ENCODE measurements around the gene EXOC2.

Gene EXOC2

GRCh38 chr6:501891-502601 is 190.9 kb downstream of the EXOC2 start:
- no peak overlapping the region for H2BK120ac ChIP-seq (ENCODE audit: low read depth, low read length)
- H3K23ac ChIP-seq (ENCODE audit: low read length in 2 of 2), result no peak overlapping the region
- no peak overlapping the region for H3K27ac ChIP-seq (ENCODE audit: low read length, poor library complexity, severe bottlenecking)
- H3K14ac ChIP-seq (ENCODE audit: low read length in 2 of 2), result no peak overlapping the region
- H2AFZ ChIP-seq (ENCODE audit: low read depth, low read length), result no peak overlapping the region
- H4K8ac ChIP-seq (ENCODE audit: low read length), result no peak overlapping the region
- WGBS, result 91% methylated on average over 22 of the region's 22 CpGs
- H2BK12ac ChIP-seq (ENCODE audit: low read length in 2 of 2), result no peak overlapping the region
- H3K4me2 ChIP-seq (ENCODE audit: low read length, poor library complexity, severe bottlenecking), result no peak overlapping the region
- H2BK15ac ChIP-seq (ENCODE audit: low read depth, poor library complexity, severe bottlenecking), result no peak overlapping the region
- H3K36me3 ChIP-seq (ENCODE audit: control insufficient read depth in 1 of 2, insufficient read depth in 2 of 2, low read depth in 1 of 2, low read length in 2 of 2), result peaks cover 2 to 19% of the 10 kb centered on the region in 2 experiments
- H3K18ac ChIP-seq (ENCODE audit: low read depth in 1 of 2, low read length in 2 of 2), result no peak overlapping the region
- H4K91ac ChIP-seq (ENCODE audit: low read length), result no peak overlapping the region
- no peak overlapping the region for H3K4me3 ChIP-seq (ENCODE audit: insufficient read depth in 1 of 2, low read depth in 1 of 2, low read length in 2 of 2)
- no peaks in the 10 kb centered on the region for H3K4me1 ChIP-seq (ENCODE audit: control insufficient read depth, insufficient read depth, low read depth, low read length)
- no peaks in the 10 kb centered on the region for H3K27me3 ChIP-seq (ENCODE audit: control insufficient read depth in 1 of 2, insufficient read depth in 1 of 2, low read length in 2 of 2)
- no peak overlapping the region for H3K4ac ChIP-seq (ENCODE audit: low read depth in 1 of 2, low read length in 2 of 2)
- no peaks in the 10 kb centered on the region for H3K9me3 ChIP-seq (ENCODE audit: control insufficient read depth, low read length)
- H3K79me1 ChIP-seq (replicated peaks; ENCODE audit: low read length, poor library complexity, severe bottlenecking), result peaks cover 9% of the 10 kb centered on the region
- H2AK5ac ChIP-seq (ENCODE audit: low read length, severe bottlenecking), result no peak overlapping the region
- no peak overlapping the region for H2BK5ac ChIP-seq (ENCODE audit: low read depth, low read length, poor library complexity, severe bottlenecking)
- H3K9ac ChIP-seq (ENCODE audit: low read length), result no peak overlapping the region
- peak; percentile 19 for DNase-seq

GRCh38 chr6:499617-500016 is 193.3 kb downstream of the EXOC2 start:
- Histone ChIP-seq H2AK5ac (ENCODE audit: low read length, severe bottlenecking) (no peak overlapping the region), H2BK15ac (ENCODE audit: low read depth, poor library complexity, severe bottlenecking) (no peak overlapping the region), H2BK5ac (ENCODE audit: low read depth, low read length, poor library complexity, severe bottlenecking) (no peak overlapping the region), H3K36me3 (ENCODE audit: control insufficient read depth in 1 of 2, insufficient read depth in 2 of 2, low read depth in 1 of 2, low read length in 2 of 2) (peaks cover 22 to 25% of the 10 kb centered on the region in 2 experiments), H3K14ac (ENCODE audit: low read length in 2 of 2) (no peak overlapping the region), H2AFZ (ENCODE audit: low read depth, low read length) (no peak overlapping the region), H3K18ac (ENCODE audit: low read depth in 1 of 2, low read length in 2 of 2) (no peak overlapping the region), H3K4me2 (ENCODE audit: low read length, poor library complexity, severe bottlenecking) (no peak overlapping the region), H3K4me3 (ENCODE audit: insufficient read depth in 1 of 2, low read depth in 1 of 2, low read length in 2 of 2) (no peak overlapping the region), H2BK12ac (ENCODE audit: low read length in 2 of 2) (no peak overlapping the region), H3K9me3 (ENCODE audit: control insufficient read depth, low read length) (no peaks in the 10 kb centered on the region), H3K27me3 (ENCODE audit: control insufficient read depth in 1 of 2, insufficient read depth in 1 of 2, low read length in 2 of 2) (no peaks in the 10 kb centered on the region), H3K4me1 (ENCODE audit: control insufficient read depth, insufficient read depth, low read depth, low read length) (no peaks in the 10 kb centered on the region), H3K23ac (ENCODE audit: low read length in 2 of 2) (no peak overlapping the region), H3K9ac (ENCODE audit: low read length) (no peak overlapping the region), H4K8ac (ENCODE audit: low read length) (no peak overlapping the region), H3K27ac (ENCODE audit: low read length, poor library complexity, severe bottlenecking) (no peak overlapping the region), H2BK120ac (ENCODE audit: low read depth, low read length) (no peak overlapping the region), H4K91ac (ENCODE audit: low read length) (no peak overlapping the region), H3K79me1 (replicated peaks; ENCODE audit: low read length, poor library complexity, severe bottlenecking) (peaks cover 8% of the 10 kb centered on the region), H3K4ac (ENCODE audit: low read depth in 1 of 2, low read length in 2 of 2) (no peak overlapping the region)
- WGBS, result no CpG with 5 or more reads among the region's 3 CpGs
- peak; percentile 11 for DNase-seq

GRCh38 chr6:498795-499231 is 194.1 kb downstream of the EXOC2 start:
- no peak overlapping the region for H3K4me3 ChIP-seq (ENCODE audit: insufficient read depth in 1 of 2, low read depth in 1 of 2, low read length in 2 of 2)

GRCh38 chr6:497258-497657 is 195.7 kb downstream of the EXOC2 start:
- Histone ChIP-seq H3K36me3 (ENCODE audit: control insufficient read depth in 1 of 2, insufficient read depth in 2 of 2, low read depth in 1 of 2, low read length in 2 of 2) (peaks cover 17 to 34% of the 10 kb centered on the region in 2 experiments), H2AK5ac (ENCODE audit: low read length, severe bottlenecking) (no peak overlapping the region), H2BK12ac (ENCODE audit: low read length in 2 of 2) (no peak overlapping the region), H3K27ac (ENCODE audit: low read length, poor library complexity, severe bottlenecking) (no peak overlapping the region), H3K9me3 (ENCODE audit: control insufficient read depth, low read length) (peaks cover 4% of the 10 kb centered on the region), H3K9ac (ENCODE audit: low read length) (no peak overlapping the region), H3K23ac (ENCODE audit: low read length in 2 of 2) (no peak overlapping the region), H2BK15ac (ENCODE audit: low read depth, poor library complexity, severe bottlenecking) (no peak overlapping the region), H4K91ac (ENCODE audit: low read length) (no peak overlapping the region), H3K79me1 (replicated peaks; ENCODE audit: low read length, poor library complexity, severe bottlenecking) (peaks cover 6% of the 10 kb centered on the region), H3K4ac (ENCODE audit: low read depth in 1 of 2, low read length in 2 of 2) (no peak overlapping the region), H3K27me3 (ENCODE audit: control insufficient read depth in 1 of 2, insufficient read depth in 1 of 2, low read length in 2 of 2) (no peaks in the 10 kb centered on the region), H3K18ac (ENCODE audit: low read depth in 1 of 2, low read length in 2 of 2) (no peak overlapping the region), H3K4me1 (ENCODE audit: control insufficient read depth, insufficient read depth, low read depth, low read length) (no peaks in the 10 kb centered on the region), H3K14ac (ENCODE audit: low read length in 2 of 2) (no peak overlapping the region), H3K4me2 (ENCODE audit: low read length, poor library complexity, severe bottlenecking) (no peak overlapping the region), H4K8ac (ENCODE audit: low read length) (no peak overlapping the region), H2AFZ (ENCODE audit: low read depth, low read length) (no peak overlapping the region), H3K4me3 (ENCODE audit: insufficient read depth in 1 of 2, low read depth in 1 of 2, low read length in 2 of 2) (no peak overlapping the region), H2BK5ac (ENCODE audit: low read depth, low read length, poor library complexity, severe bottlenecking) (no peak overlapping the region), H2BK120ac (ENCODE audit: low read depth, low read length) (no peak overlapping the region)
- WGBS, result 100% methylated on average over 2 of the region's 2 CpGs
- DNase-seq, result no peak

More at GRCh38 chr6:498795-499231, 194.1 kb downstream of the EXOC2 start:
- Histone ChIP-seq H3K4me2 (ENCODE audit: low read length, poor library complexity, severe bottlenecking) (no peak overlapping the region), H2AFZ (ENCODE audit: low read depth, low read length) (no peak overlapping the region), H3K27ac (ENCODE audit: low read length, poor library complexity, severe bottlenecking) (no peak overlapping the region), H3K36me3 (ENCODE audit: control insufficient read depth in 1 of 2, insufficient read depth in 2 of 2, low read depth in 1 of 2, low read length in 2 of 2) (peaks cover 20 to 24% of the 10 kb centered on the region in 2 experiments), H3K14ac (ENCODE audit: low read length in 2 of 2) (no peak overlapping the region), H2BK12ac (ENCODE audit: low read length in 2 of 2) (peak overlapping the region in 1 of 2 experiments; percentile 39), H3K9me3 (ENCODE audit: control insufficient read depth, low read length) (no peaks in the 10 kb centered on the region), H2AK5ac (ENCODE audit: low read length, severe bottlenecking) (no peak overlapping the region), H3K27me3 (ENCODE audit: control insufficient read depth in 1 of 2, insufficient read depth in 1 of 2, low read length in 2 of 2) (no peaks in the 10 kb centered on the region), H4K8ac (ENCODE audit: low read length) (peak overlapping the region; percentile 63), H3K9ac (ENCODE audit: low read length) (no peak overlapping the region), H2BK120ac (ENCODE audit: low read depth, low read length) (no peak overlapping the region), H4K91ac (ENCODE audit: low read length) (peak overlapping the region; percentile 39), H3K18ac (ENCODE audit: low read depth in 1 of 2, low read length in 2 of 2) (no peak overlapping the region), H2BK5ac (ENCODE audit: low read depth, low read length, poor library complexity, severe bottlenecking) (no peak overlapping the region), H3K79me1 (replicated peaks; ENCODE audit: low read length, poor library complexity, severe bottlenecking) (peaks cover 8% of the 10 kb centered on the region), H3K4ac (ENCODE audit: low read depth in 1 of 2, low read length in 2 of 2) (peak overlapping the region in 1 of 2 experiments; percentile 51), H2BK15ac (ENCODE audit: low read depth, poor library complexity, severe bottlenecking) (no peak overlapping the region), H3K23ac (ENCODE audit: low read length in 2 of 2) (no peak overlapping the region), H3K4me1 (ENCODE audit: control insufficient read depth, insufficient read depth, low read depth, low read length) (no peaks in the 10 kb centered on the region)
- peak; percentile 82 for DNase-seq
- WGBS, result 66% methylated on average over 9 of the region's 9 CpGs

Measured in mesenchymal stem cell (in vitro differentiated cells and primary cell).